Measurements from ENCODE around the gene DCANP1.

GRCh38 chr5:135471726-135472125, 24.6 kb upstream of the DCANP1 start:
- TF ChIP-seq CTCF (conservative IDR thresholded peaks at IDR 0.05 in 1 of 2, IDR thresholded peaks at IDR 0.05 in 1 of 2; ENCODE audit: low read depth in 1 of 2, low read length in 2 of 2) (no peak), EZH2 (IDR thresholded peaks at IDR 0.05; ENCODE audit: low read length, missing control alignments) (no peak)

Data from fibroblast of lung (primary cell).